ENCODE data around the gene CLEC1A. TPM values are rescaled to one million over a fixed set of nuclear protein-coding genes. Genes with fewer than 3 reads are reported as not detected.
"Not testable (repeated sequence)": the region's sequence is repeated elsewhere in the genome, so short reads cannot be mapped to it uniquely, and the experiment has no call there.

The CLEC1A gene
- total and polyA plus RNA-seq, 5 experiments from 2014 or later: not detected

- Mint-ChIP-seq H3K4me1 (peaks cover 0 to 2% (median 0%) of the 10 kb centered on the region in 4 donors), H3K9me3 (no peaks in the 10 kb centered on the region), H3K27ac (no peak overlapping the region), H3K4me3 (no peak overlapping the region), H3K27me3 (peaks cover 0 to 7% (median 2%) of the 10 kb centered on the region in 5 donors), H3K36me3 (no peaks in the 10 kb centered on the region)
- POLR2A ChIA-PET: no interaction called here
- ATAC-seq (no peak), DNase-seq (no peak)
Measured at GRCh38 chr12:10027311-10027710, 71.5 kb downstream of the CLEC1A start.

- POLR2A ChIA-PET, DNase-seq, H3K27me3 Mint-ChIP-seq, ATAC-seq, H3K27ac Mint-ChIP-seq, H3K4me3 Mint-ChIP-seq, H3K4me1 Mint-ChIP-seq, H3K36me3 Mint-ChIP-seq, H3K9me3 Mint-ChIP-seq: not testable (repeated sequence)
Measured at GRCh38 chr12:10026666-10027065, 72.1 kb downstream of the CLEC1A start.

- no peaks in the 10 kb centered on the region for H3K9me3 Mint-ChIP-seq
- peaks cover 0 to 2% (median 0%) of the 10 kb centered on the region in 3 donors for H3K36me3 Mint-ChIP-seq
- H3K4me1 Mint-ChIP-seq: peaks cover 0 to 2% (median 0%) of the 10 kb centered on the region in 4 donors
- peaks cover 0 to 7% (median 2%) of the 10 kb centered on the region in 5 donors for H3K27me3 Mint-ChIP-seq
- no peak overlapping the region for H3K4me3 Mint-ChIP-seq
- ATAC-seq (no peak), DNase-seq (no peak)
- H3K27ac Mint-ChIP-seq: no peak overlapping the region
- POLR2A ChIA-PET: no interaction called here
Measured at GRCh38 chr12:10025236-10025635, 73.5 kb downstream of the CLEC1A start.

- Mint-ChIP-seq H3K27ac (no peak overlapping the region), H3K4me1 (no peaks in the 10 kb centered on the region), H3K9me3 (no peaks in the 10 kb centered on the region), H3K4me3 (no peak overlapping the region), H3K27me3 (peaks cover 0 to 9% (median 2%) of the 10 kb centered on the region in 5 donors), H3K36me3 (peaks cover 0 to 2% (median 0%) of the 10 kb centered on the region in 3 donors)
- DNase-seq: no peak
- POLR2A ChIA-PET: no interaction called here
- no peak for ATAC-seq
Measured at GRCh38 chr12:10021342-10021741, 77.4 kb downstream of the CLEC1A start.

Other genes starting within 250 kb of the CLEC1A start
- 10 to 100 TPM; 85.1 to 95.6 TPM for gene CLEC2B, start 229.6 kb downstream of the CLEC1A start, total RNA-seq
- 10 to 100 TPM; 36.8 to 78.4 (median 41.9) TPM for gene CLEC2B, start 229.6 kb downstream of the CLEC1A start, polyA plus RNA-seq
- not detected for gene KLRF2, start 217.5 kb downstream of the CLEC1A start, total RNA-seq
- gene KLRF2, start 217.5 kb downstream of the CLEC1A start, polyA plus RNA-seq: not detected
- not detected for gene CLEC2A, start 166.6 kb downstream of the CLEC1A start, total RNA-seq
- not detected for gene CLEC2A, start 166.6 kb downstream of the CLEC1A start, polyA plus RNA-seq
- not detected for gene CLEC12A, start 127.6 kb downstream of the CLEC1A start, total RNA-seq
- gene CLEC12A, start 127.6 kb downstream of the CLEC1A start, polyA plus RNA-seq: under 1 TPM in 2 of 3 donors, not detected in 1; 0.15 to 0.31 TPM
- gene CLEC1B, start 99.9 kb downstream of the CLEC1A start, total RNA-seq: not detected
- gene CLEC1B, start 99.9 kb downstream of the CLEC1A start, polyA plus RNA-seq: not detected
- gene CLEC12B, start 88.4 kb downstream of the CLEC1A start, total RNA-seq: not detected
- not detected for gene CLEC12B, start 88.4 kb downstream of the CLEC1A start, polyA plus RNA-seq
- gene CLEC9A, start 68.3 kb downstream of the CLEC1A start, total RNA-seq: not detected
- not detected for gene CLEC9A, start 68.3 kb downstream of the CLEC1A start, polyA plus RNA-seq
- not detected for gene CLEC7A, start 31.2 kb upstream of the CLEC1A start, total RNA-seq
- under 1 TPM in 1 of 3 donors, not detected in 2; 0.44 TPM for gene CLEC7A, start 31.2 kb upstream of the CLEC1A start, polyA plus RNA-seq
- gene OLR1, start 73.1 kb upstream of the CLEC1A start, total RNA-seq: not detected
- gene OLR1, start 73.1 kb upstream of the CLEC1A start, polyA plus RNA-seq: not detected
- gene TMEM52B, start 80.0 kb upstream of the CLEC1A start, total RNA-seq: not detected
- not detected for gene TMEM52B, start 80.0 kb upstream of the CLEC1A start, polyA plus RNA-seq
- gene GABARAPL1, start 113.9 kb upstream of the CLEC1A start, total RNA-seq: 10 to 100 TPM; 55.5 to 56.1 TPM
- 10 to 100 TPM; 10.0 to 35.3 (median 12.2) TPM for gene GABARAPL1, start 113.9 kb upstream of the CLEC1A start, polyA plus RNA-seq
- gene KLRD1, start 208.9 kb upstream of the CLEC1A start, total RNA-seq: 1 to 10 TPM; 4.3 to 5.0 TPM
- 100 to 1,000 TPM in 1 of 3 donors, 1 to 10 TPM in 2; 4.3 to 271 (median 7.6) TPM for gene KLRD1, start 208.9 kb upstream of the CLEC1A start, polyA plus RNA-seq

Data from naive thymus-derived CD8-positive, alpha-beta T cell (primary cell).